Skeletal muscle tissue (tissue), 4 donors: ENCODE measurements around the gene EFHD1. TPM values are rescaled to one million over a fixed set of nuclear protein-coding genes. Genes with fewer than 3 reads are reported as not detected.
A peak's percentile ranks its signal among the peaks of the same experiment; 100 is the strongest.

Experiments
- H3K27ac ChIP-seq: one replicate; pipeline ENCODE4 v1.7.0; 2013; ENCODE audit warnings: mild to moderate bottlenecking, low read depth, low read length, inconsistent platforms
- H3K27me3 ChIP-seq, 3 donors: one replicate each; pipeline ENCODE4 v1.7.0; 2013; ENCODE audit warnings: low read length in 3 of 3; ENCODE audit not compliant: control insufficient read depth in 3 of 3, insufficient read depth in 3 of 3
- H3K36me3 ChIP-seq, 3 donors: one replicate each; pipeline ENCODE4 v1.7.0; 2013; ENCODE audit warnings: low read length in 3 of 3; ENCODE audit not compliant: control insufficient read depth in 3 of 3, insufficient read depth in 3 of 3
- H3K4me1 ChIP-seq, 3 donors: one replicate each; pipeline ENCODE4 v1.7.0; 2013; ENCODE audit warnings: low read length in 3 of 3, mild to moderate bottlenecking in 3 of 3; ENCODE audit not compliant: control insufficient read depth in 3 of 3, insufficient read depth in 3 of 3
- H3K4me3 ChIP-seq, 3 donors: one replicate each; pipeline ENCODE4 v1.7.0; 2013; ENCODE audit warnings: low read length in 3 of 3
- H3K9ac ChIP-seq, 3 donors: one replicate each; pipeline ENCODE4 v1.7.0; 2013; ENCODE audit warnings: low read length in 3 of 3, mild to moderate bottlenecking in 3 of 3, moderate library complexity in 2 of 3, low read depth in 1 of 3
- H3K9me3 ChIP-seq, 3 donors: one replicate each; pipeline ENCODE4 v1.7.0; 2013; ENCODE audit warnings: low read length in 3 of 3; ENCODE audit not compliant: control insufficient read depth in 3 of 3
- total RNA-seq: library from RNA; depleted of rRNA; stranded (reverse); fragments of >200 nt; gene quantifications from one replicate; pipeline ENCODE4 v1.2.3, GENCODE V29; 2014
- donor health status: Osteomylitis.

Gene EFHD1
- total RNA-seq, 1 donor from 2014 or later, result 2.1 TPM

DNA sequence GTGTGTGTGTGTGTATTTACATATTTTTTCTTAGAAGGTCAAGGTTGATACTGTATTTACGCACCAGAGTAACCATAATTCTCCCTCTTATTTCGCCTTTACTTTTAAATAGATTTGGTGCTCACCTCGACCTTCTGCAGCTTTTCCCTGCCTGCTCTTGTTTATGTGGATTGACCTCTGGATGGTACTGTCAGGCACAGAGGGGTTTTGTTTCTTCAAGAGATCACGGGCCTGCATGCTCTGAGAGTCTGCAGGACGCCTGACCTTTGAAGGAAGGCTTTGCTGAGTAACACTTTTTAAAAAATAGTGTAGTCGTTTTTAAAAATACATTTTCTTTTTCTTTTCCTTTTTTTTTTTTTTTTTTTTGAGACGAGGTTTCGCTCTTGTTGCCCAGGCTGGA, 18.1 kb upstream of the EFHD1 start:
- H3K9me3 ChIP-seq, result no peaks in the 10 kb centered on the region
- H3K36me3 ChIP-seq, result no peaks in the 10 kb centered on the region
- no peak overlapping the region for H3K9ac ChIP-seq
- no peak overlapping the region for H3K27ac ChIP-seq
- H3K4me1 ChIP-seq, result peaks cover 0 to 2% (median 0%) of the 10 kb centered on the region in 3 donors
- H3K27me3 ChIP-seq, result no peaks in the 10 kb centered on the region
- H3K4me3 ChIP-seq, result no peak overlapping the region

- Histone ChIP-seq H3K27me3 (no peaks in the 10 kb centered on the region), H3K27ac (no peak overlapping the region), H3K9ac (no peak overlapping the region), H3K9me3 (no peaks in the 10 kb centered on the region), H3K4me1 (no peaks in the 10 kb centered on the region), H3K4me3 (no peak overlapping the region), H3K36me3 (no peaks in the 10 kb centered on the region)
Observed at GRCh38 chr2:232621186-232621585, 12.2 kb upstream of the EFHD1 start.

- no peaks in the 10 kb centered on the region for H3K27me3 ChIP-seq
- H3K9ac ChIP-seq, result no peak overlapping the region
- H3K4me1 ChIP-seq, result no peaks in the 10 kb centered on the region
- H3K36me3 ChIP-seq, result no peaks in the 10 kb centered on the region
- no peak overlapping the region for H3K4me3 ChIP-seq
- H3K27ac ChIP-seq, result no peak overlapping the region
- no peaks in the 10 kb centered on the region for H3K9me3 ChIP-seq
Observed at GRCh38 chr2:232622563-232622962, 10.8 kb upstream of the EFHD1 start.

DNA sequence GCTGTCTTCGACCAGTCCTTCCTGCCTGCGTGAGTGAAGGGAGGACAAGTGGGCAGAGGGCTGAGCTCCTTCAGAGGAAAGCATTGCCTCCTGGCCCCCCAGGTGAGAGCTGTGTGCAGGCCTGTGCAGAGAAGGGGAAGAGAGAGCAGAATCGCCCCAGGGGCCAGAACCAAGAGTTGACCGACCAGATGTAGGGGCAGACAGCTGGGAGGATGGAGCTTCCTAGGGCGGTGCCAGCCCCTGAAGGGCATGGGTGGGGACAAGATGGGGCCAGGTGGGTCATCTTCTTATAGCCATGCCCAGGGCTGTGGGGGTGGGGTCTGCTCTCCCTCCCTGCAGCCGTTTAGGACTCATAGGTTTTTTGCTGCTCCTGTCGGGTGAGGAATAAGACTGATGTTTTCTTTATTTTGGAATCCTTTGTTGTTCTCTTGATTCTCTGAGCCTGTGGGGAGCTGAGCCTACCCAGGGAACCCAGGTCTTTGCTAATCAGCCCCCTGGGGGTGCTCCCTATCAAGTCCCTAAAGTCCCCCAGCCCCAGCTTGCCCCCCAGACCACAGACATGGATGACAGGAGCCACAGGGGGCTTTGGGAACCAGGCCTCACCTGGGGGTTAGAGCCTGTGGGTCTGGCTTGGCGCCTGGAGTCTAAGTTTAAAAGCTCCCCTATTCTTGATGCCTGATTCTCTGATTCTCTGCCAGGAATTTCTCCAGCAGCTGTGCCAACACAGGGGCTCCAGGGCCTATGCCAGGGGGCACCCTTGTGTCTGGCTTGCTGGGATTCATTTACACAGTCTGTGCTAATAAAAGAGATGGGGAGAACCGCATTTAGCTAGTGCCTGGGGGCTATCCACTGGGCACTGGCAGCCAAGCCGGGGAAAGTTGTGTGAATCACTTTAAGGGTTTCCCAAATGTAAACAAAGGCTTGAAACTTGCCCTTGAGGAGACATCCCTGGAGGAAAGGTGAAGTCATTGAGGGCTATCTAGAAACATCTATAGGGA, 9.3 kb upstream of the EFHD1 start:
- Histone ChIP-seq H3K4me3 (no peak overlapping the region), H3K9ac (no peak overlapping the region), H3K27ac (no peak overlapping the region), H3K4me1 (no peaks in the 10 kb centered on the region), H3K27me3 (no peaks in the 10 kb centered on the region), H3K9me3 (no peaks in the 10 kb centered on the region), H3K36me3 (no peaks in the 10 kb centered on the region)

DNA sequence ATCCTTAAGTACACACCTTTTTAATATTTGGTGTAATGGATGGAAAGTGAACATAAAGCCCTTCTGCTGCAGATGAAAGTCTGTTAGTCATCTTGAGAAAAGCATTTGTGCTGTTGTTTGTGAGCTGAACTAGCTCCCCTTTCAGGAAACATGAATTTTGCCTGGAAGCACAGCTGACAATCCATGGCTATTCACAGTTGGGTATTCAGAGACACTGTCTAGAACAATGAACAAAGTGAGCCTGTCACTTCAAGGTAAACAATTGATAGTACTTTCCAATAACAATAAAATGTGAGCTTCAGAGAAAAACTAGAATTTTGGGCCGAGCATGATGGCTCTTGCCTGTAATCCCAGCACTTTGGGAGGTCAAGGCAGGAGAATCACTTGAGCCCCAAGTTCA, 6.8 kb upstream of the EFHD1 start:
- H3K27me3 ChIP-seq, result peaks cover 0 to 4% (median 0%) of the 10 kb centered on the region in 3 donors

GRCh38 chr2:232628466-232629128, 4.8 kb upstream of the EFHD1 start:
- Histone ChIP-seq H3K4me3 (no peak overlapping the region), H3K27me3 (peaks cover 6 to 19% (median 8%) of the 10 kb centered on the region in 3 donors), H3K36me3 (no peaks in the 10 kb centered on the region), H3K27ac (peak overlapping the region; percentile 25), H3K4me1 (peaks cover 3 to 4% (median 4%) of the 10 kb centered on the region in 3 donors), H3K9me3 (no peaks in the 10 kb centered on the region), H3K9ac (no peak overlapping the region)

More for the DNA sequence above, 6.8 kb upstream of the EFHD1 start:
- no peak overlapping the region for H3K27ac ChIP-seq
- no peak overlapping the region for H3K9ac ChIP-seq
- no peak overlapping the region for H3K4me3 ChIP-seq
- no peaks in the 10 kb centered on the region for H3K9me3 ChIP-seq
- H3K36me3 ChIP-seq, result no peaks in the 10 kb centered on the region
- no peaks in the 10 kb centered on the region for H3K4me1 ChIP-seq

GRCh38 chr2:232629129-232629475, 4.3 kb upstream of the EFHD1 start:
- peak overlapping the region; percentile 25 for H3K27ac ChIP-seq
- H3K4me1 ChIP-seq, result peaks cover 3 to 6% (median 4%) of the 10 kb centered on the region in 3 donors
- H3K27me3 ChIP-seq, result peaks cover 6 to 22% (median 8%) of the 10 kb centered on the region in 3 donors
- H3K36me3 ChIP-seq, result no peaks in the 10 kb centered on the region
- no peaks in the 10 kb centered on the region for H3K9me3 ChIP-seq
- H3K9ac ChIP-seq, result no peak overlapping the region
- H3K4me3 ChIP-seq, result no peak overlapping the region

GRCh38 chr2:232632229-232632903, 1.0 kb upstream of the EFHD1 start:
- peak overlapping the region; percentile 73 for H3K27ac ChIP-seq
- H3K4me3 ChIP-seq, result peak overlapping the region; percentile 5 to 73 (median 68)
- peaks cover 8 to 30% (median 10%) of the 10 kb centered on the region in 3 donors for H3K27me3 ChIP-seq
- H3K4me1 ChIP-seq, result peaks cover 4 to 8% (median 6%) of the 10 kb centered on the region in 3 donors
- H3K9me3 ChIP-seq, result no peaks in the 10 kb centered on the region
- no peaks in the 10 kb centered on the region for H3K36me3 ChIP-seq
- peak overlapping the region in 2 of 3 donors; percentile 38 to 75 for H3K9ac ChIP-seq

DNA sequence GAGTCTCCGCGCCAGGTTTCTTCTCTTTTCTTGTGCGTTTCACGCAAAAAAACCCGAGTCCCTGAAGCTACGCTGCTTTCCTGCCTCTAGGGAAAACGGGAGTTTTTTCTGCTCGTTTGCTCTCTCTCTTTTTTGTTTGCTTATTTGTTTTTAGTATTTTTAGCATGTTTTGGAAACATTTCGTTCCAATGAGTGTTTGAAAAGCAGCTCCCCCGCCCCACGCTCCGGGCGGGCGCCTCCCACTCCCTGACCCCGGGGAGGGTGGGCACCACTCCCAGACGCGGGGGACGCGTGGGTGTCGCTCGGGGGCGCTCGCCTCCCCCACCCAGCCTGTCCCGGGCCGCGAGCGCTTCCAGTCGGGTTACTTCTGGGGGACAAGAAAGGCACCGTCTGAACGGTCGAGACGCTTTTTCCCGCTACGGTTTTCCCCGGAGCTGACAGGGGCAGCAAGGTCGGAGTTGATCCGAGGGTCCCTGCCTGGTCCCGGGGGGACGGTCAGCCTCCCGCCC, 446 bp upstream of the EFHD1 start:
- H3K27me3 ChIP-seq, result peaks cover 8 to 30% (median 10%) of the 10 kb centered on the region in 3 donors
- peak overlapping the region; percentile 51 to 75 (median 69) for H3K9ac ChIP-seq
- H3K4me3 ChIP-seq, result peak overlapping the region; percentile 66 to 73 (median 68)
- no peaks in the 10 kb centered on the region for H3K9me3 ChIP-seq
- no peaks in the 10 kb centered on the region for H3K36me3 ChIP-seq
- peaks cover 4 to 8% (median 6%) of the 10 kb centered on the region in 3 donors for H3K4me1 ChIP-seq
- peak overlapping the region; percentile 73 for H3K27ac ChIP-seq
